HG03342 (cell line): Measurements from ENCODE around the gene ZNF385C.

Experiments
- ATAC-seq: cut with Tn5 transposase; IDR thresholded peaks from one replicate; pipeline ENCODE4 v1.9.1; 2021; ENCODE audit warnings: mild to moderate bottlenecking, moderate library complexity; ENCODE audit not compliant: unreplicated experiment

The ZNF385C gene

DNA sequence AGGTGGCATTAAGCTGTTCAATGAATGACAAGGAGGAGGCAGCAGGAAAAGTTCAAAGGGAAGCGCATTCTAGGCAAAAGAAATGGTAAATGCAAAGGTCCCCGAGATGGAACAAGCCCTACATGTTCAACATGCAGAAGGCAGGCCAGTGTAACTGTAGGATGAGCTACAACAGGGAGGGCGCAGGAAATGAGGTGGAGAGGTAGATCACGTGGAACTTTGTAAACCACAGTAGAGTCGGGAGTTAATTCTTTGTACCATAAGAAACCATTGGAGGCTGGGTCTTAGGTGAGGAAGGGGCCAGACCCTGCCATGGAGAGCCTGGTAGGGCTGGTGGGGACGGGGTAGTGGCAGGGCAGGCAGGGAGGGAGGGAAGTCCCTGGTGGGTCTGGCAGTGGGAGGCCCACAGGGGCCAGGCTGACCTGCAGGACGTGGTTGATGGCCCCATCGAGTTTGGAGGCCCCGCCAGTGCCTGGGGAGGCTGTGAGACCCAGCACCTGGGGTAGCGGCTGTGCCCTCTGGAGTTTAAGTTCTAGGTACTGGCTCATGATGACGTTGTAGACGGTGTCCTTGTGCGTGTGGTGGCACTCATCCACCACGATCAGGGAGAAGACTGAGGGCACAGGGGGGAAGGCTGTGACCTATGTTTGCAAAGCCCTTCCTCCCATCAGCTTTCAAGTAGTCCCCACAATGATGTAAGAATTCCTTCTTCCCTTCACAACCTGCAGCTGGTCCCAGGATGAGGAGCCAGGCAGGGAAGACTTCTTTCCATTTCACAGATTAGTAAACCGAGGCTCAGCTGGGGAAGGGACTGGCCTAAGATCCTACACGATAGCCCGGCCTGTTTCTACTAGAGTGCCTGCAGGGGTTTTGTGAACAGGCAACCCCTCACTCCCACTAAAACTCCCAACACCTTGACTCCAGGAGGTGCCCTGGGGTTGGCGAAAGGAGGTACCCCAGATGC lies 12.3 kb upstream of the ZNF385C start:
- no peak for ATAC-seq

DNA sequence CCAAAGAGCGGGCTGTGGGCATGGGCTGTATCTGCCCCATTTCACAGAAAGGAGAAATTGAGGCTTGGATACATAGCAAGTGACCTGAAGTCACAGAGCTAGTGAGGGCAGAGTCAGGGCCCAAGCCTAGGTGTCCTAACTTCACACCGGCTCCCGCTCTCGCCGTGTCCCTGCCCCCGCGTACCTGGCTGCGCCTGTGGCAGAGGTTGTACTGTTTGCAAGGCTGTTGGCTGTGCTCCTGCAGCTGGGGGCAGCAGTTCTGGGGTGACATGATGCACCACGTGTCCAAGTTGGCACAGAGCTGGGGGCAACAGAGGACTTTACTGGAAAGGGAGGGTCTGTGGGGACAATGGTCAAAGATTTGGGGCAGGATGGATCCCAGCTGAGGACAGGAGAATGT lies 10.8 kb upstream of the ZNF385C start:
- ATAC-seq = no peak

DNA sequence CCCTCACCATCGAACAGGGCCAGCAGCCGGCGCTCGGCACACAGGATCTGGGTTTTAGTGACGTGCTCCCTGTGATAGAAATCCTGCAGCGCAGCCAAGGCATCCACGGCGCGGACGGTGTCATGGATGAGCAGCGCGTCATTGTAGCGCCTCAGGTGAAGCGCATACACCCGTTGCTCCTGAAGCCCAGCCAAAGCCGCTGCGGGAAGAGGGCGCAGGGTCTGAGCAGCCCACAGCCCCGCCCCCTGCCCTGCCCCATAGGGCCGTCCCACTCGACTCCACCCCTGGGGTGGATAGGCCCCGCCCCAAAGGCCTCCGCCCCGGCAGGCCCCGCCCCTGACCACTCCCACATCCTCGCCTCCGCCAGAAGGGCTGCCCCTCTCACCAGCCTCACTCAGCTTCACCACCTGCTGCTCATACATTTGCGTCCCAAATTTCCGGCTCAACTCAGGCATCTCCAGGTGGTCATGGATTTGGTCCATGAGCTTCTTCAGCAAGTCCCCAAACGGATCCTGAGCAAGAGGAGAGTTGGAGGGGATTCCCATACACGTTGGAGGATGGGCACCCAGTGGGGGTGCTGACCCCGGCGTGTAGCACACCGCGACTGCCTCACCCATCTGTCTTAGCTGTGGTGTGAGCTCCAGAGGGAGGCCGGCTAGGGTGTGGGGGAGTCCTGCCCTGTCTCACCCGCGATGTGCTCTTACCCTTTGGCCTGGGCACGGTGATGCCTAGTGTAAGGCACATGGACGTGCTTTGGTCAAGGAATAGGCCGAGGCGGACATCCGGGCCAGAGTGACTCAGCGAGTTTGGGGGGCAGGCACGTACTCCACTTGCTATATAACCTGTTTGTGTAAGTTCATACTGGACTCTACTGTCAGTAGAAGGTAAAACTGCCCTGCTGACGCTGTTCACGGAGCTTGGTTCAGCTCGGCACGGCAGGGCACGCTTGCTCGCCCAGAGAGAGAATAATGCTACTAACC lies 9.6 kb upstream of the ZNF385C start:
- peak; percentile 61 for ATAC-seq

DNA sequence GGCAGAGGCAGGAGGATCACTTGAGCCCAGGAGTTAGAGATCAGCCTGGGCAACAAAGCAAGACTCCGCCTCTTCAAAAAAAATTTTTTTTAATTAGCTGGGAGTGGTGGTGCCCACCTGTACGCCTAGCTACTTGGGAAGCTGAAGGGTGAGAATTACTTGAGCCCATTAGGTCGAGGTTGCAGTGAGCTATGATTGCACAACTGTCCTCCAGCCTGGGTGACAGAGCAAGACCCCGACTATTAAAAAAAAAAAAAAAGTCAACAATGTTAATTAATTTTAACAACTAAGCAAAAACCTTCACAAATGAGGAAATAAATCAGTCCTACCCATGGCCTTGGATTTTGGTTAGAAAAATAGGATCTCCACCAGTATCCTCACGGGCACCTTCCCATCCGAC lies 8.9 kb upstream of the ZNF385C start:
- no peak for ATAC-seq

DNA sequence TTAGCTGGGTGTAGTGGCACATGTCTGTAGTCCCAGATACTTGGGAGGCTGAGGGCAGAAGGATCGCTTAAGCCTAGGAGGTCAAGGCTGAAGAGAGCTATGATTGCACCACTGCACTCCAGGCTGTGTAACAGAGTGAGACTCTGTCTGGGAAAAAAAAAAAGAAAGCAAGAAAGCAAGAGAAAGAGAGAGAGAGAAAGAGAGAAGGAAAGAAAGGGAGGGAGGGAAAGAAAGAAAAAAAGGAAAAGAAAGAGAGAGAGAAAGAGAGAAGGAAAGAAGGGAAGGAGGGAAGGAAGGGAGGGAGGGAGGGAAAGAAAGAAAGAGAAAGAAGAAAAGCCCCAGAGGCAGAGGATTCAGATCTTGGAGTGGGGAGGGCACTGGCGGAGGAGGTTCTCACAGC lies 7.7 kb upstream of the ZNF385C start:
- ATAC-seq = no peak

DNA sequence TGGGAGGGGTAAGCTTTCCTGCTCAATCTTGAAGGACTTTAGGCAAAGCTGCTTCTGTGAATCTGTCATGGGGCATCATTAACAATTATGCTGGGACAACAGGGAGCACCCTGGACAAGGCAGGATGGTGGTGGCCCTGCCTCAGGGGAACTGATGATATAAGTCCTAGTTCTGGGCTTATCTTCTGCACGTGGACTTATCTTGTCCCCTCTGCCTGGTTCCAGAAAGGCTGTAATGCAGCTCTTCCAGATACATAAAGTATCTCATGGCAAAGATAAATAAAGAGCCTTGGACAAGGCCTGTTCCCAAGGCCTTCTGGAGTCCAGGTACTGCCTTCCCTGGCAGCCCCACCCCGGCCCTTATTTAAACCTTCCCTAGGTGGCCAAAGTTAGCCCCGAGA lies 6.0 kb upstream of the ZNF385C start:
- ATAC-seq = no peak

DNA sequence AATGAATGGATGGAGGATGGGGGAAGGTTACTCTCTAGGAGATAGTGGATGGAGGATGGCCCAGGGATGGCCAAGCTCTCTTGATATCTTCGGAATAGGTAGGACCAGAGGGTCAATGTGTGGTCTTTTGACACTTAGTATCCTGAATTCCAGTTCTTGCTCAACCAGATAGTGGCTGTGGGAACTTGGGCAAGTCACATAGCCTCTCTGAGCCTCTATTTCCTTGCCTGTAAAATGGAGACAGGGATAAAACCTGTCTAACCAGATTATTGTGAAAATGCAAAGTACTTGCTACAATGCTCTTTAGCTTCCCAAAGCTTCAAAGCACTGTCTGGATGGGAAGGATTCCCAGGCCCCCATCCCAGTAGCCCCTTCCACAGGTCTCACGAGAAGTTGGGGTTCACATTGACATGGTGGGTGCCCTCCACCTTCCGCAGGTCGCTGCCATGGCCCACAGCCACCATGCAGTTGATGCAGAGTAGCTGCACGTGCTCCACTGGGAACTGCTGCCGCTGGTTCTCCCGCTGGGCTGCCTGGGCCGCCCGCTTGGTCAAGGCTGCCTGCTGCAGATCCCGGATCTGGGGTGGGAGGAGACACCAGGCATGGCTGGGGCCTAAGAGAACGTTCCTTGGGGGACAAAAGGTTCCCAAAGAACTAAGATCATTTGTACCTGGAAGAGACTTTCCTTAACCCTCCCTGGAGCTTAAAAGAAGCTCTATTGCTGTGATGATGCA lies 5.1 kb upstream of the ZNF385C start:
- no peak for ATAC-seq

DNA sequence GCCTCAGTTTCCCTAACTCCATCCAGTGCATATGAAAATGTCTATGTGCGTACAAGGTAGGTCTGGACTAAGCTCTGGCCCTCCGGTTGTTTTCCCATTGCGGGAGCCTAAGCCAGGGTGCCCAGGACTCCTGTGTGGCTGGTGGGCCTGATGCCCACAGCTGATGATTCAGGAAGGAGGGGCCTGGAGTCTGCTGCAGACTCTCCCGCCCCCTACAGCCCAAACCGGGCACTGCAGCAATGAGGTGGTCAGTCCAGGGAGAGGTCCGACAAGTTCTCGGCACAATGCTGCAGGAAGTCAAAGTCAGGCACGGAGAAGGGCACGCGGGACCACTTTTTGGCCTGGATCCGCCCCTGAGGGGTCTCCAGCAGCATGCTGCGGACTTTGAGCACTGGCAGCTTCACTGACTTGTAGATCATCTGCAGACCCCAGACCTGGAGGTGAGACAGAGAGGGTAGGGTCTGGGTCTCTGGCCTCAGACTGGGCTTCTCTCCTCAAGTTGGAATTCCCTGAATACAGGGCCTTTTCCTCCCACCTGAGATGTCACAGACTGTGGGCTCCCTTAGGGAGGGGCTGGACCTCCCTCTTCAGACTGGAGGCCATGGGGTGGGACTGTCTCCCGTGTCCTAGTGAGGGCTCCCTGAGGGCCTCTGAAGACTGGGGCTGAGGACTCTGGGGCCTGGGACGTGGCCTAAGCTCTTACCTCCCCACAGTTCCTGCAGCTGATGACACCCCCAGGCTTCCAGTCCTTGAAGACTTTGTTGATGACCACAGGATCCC lies 3.4 kb upstream of the ZNF385C start:
- ATAC-seq = no peak

DNA sequence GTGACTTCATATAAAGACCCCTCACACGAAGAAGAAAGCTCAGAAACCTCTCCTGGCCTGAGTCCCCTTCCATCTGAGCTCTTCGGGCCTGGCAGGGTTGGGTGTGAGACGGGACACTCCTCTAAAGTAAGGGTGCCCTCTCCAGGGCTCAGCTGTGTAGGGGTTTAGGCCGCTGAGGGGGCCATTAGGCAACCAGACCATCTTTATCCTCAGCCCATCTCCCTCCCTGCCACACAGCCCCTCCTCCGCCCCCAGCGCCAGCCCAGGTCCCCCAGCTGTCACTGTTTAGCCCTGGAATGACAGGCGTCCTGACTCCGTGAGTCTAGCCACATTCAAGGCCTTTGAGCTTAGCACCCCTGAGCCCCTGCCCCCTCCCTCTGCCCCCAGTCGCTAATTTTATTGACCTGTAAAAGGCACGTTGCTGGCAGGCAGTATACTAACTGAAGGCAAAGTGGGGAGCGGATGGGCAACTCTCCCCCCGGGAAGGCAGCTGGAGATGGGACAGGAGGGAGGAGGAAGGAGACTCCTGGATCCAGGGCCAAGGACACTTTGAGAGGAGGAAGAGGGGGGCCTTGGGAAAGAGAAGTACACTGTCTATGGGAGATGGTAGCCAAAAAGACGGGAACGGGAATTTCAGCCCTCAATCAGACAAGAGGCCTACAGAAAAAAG lies 592 bp upstream of the ZNF385C start:
- ATAC-seq = no peak

DNA sequence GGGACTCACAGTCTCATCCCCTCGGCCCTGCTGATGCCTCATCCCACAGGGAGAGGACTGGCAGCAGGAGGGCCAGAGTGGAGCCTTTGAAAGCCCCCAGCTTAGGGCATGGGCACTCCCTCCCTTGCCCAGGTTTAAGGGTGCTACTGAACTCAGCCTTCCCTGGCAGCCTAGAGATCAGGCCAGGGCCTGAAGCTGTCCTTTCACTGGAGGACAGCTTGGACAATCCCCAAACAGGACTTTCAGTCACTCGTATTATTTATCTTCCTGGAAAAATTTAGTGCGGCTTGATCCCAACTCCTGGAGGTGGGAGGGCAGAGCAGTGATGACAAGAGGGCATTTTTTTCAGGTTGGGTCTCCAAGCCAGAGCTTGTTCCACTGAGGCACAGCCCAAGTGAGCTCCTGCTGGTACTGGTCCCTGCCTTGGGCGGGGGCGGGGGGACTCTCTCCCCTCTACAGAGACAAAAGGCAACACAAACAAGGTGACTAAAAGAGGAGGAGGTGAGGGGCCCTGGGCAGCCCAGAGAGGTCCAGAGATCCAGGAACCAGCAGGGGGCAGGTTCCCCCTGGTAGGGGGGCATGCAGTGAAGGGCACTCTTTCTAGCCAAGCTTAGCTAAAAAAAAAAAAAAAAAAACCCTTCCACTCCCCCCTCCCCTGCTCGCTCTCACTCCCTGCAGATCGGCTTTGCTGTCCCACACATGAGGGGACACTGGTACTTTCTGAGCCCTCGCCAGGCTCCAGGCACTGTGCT lies 1.7 kb downstream of the ZNF385C start:
- ATAC-seq = no peak

DNA sequence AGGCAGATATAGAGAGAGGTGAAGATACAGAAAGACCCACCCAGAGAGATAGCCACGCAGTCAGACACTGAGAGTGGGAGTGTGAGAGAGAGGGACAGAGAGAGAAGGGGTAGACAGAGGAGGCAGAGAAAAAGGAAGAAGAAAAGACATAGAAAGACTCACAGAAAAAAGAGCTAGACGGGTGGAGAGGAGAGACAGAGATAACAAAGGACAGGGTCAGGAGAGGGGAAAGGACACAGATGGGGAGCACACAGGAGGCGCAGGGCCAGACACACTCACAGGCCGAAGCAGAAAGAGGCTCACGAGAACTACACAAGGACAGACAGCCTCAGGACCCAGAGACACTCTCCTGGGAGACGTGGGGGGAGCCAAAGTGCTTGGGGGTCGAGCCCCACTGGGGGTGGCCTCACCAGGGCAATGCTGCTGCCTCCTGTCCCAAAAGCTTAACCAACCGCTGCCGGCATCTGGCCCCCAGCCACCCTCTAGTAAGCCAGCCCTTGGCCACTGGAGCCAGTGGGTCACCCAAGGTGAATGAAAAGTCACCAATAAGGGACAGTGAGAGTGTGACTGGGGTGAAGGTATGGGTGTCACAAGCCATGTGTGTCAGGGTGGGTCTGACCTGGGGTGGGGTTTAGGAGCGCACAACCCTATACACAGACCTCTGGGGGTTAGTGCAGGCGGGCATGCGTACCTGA lies 3.8 kb downstream of the ZNF385C start:
- ATAC-seq = no peak

DNA sequence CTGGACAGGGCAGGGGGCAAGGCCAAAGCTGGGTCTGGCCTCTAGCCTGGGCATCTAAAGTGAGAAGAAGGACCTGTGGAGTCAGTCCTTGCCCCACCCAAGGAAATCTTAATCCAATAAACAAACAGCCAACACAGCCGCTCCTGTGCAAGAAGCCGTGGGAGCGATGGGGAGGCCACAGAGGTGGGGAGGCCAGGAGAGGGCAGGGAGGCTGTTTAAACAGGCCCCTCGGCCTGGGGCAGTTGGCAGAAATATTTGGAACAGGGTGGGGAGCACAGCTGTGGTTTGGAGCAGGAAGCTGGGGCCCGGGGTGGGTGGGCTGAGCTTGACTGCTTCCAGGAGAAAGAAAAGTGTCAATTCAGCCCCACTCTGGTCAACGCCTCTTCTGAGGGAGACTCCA lies 5.3 kb downstream of the ZNF385C start:
- ATAC-seq = no peak

DNA sequence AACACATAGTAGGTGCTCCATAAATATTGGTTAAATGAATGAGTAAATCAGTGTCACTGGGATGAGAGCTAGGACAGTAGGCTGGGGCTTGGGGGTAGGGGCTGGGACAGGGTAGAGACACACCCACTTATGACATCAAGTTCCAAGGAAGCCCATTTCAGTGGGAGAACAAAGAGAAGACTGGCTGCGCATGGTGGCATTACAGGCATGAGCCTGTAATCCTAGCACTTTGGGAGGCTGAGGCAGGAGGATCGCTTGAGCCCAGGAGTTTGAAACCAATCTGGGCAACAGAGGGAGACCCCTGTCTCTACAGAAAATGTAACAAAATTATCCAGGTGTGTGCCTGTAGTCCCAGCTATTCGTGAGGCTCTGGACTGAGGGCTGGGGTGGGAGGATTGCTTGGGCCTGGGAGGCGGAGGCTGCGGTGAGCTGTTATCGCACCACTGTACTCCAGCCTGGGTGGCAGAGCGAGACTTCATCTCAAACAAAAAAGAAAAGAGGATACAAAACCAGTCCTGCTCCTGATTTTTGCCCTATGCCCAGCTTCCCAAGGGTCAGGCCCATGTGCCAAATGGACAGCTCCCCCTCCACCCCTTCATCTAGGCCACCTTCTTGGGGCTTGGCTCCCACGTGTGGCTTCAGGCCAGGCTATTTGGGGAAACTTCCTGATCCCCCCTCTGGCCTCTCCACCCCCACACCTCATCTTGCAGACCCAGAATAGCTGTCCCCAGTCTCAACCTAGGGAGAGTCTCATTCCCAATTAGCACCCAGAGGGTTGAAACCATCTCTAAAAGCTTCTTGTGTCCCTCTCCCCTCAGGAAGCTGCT lies 7.1 kb downstream of the ZNF385C start:
- ATAC-seq = no peak

DNA sequence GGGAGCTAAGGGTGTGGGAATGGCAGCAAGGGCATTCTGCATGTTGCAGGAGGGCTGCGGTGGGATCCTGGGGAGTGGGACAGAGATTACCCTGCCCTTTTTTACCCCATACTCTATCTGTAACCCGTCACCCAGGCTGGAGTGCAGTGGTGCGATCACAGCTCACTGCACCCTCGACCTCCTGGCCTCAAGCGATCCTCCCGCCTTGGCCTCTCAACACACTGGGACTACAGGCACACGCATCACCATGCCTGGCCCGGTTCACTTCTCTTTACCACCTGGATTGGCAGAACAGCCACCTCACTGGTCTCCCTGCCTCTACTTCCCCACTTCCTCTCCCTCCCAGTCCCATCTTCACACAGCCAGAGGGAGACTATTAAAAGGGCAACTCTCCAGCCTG lies 9.5 kb downstream of the ZNF385C start:
- ATAC-seq = no peak

DNA sequence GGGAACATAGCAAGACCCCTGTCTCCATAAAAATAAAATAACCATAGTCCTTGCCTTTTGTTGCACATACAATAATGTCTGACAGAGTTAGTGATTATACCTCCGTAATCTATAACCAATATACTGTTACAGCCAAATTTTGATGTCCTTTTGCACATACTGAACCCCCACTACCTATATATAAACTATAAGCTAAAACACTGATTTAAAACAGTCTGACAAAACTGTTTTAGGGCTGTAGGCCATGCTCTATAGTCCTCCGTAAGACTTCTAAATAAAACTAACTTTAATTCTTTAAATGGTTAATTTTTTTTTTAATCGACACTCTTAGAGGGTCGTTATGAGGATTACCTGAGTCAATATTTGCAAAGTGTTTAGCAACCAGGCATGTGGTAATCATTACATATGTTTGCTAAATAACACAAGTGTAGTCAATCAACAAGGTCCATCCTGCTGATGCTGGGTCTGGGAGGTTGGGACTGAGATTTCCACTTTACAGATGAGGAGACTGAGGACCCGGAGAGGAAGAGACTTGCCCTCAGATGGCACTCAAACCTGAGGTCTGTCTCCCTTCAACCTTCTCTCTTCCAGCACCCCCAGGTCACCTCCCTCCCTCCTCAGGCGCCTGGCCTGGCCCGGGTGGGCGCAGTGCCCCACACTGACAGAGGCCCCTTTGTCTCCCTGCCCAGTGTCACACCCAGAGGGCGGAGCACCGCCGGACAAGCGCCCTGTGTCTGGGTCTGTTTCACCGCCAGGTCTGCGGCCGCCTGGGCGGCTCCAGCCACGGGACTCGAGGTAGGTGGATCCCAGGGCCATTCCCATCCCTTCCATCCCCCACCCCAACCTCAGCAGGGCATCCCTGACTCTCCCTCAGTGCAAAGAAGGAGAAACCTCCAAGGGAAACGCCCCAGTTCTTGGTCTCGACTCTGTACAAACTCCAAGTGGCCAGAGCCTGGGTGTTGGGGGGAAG lies 10.3 kb downstream of the ZNF385C start:
- no peak for ATAC-seq

DNA sequence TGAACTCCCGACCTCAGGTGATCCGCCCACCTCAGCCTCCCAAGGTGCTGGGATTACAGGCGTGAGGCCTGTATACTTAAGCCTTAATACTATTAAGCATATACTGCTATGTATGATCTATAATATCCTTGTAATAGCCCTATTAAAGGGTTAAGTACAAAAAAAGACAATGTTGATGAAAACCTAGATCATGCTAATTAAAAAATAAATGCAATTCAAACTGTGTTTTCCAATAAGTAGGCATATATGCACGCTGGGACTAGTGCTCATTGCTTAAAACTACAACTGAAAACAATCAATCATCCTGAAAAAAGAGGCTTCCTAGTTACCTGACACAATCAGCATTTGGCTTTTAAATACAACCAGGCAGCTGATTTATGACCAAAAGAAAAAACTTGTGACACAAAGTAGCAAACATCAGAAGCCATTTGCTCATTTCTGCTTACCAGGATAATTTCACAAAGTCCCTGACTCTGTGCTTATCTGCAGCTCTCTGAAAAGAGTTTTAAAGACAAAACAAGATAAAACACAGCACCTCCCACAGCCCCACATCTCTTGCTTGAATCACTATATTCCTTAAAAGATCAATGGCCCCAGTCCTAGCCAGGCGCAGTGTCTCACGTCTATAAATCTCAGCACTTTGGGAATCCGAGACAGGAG lies 11.1 kb downstream of the ZNF385C start:
- ATAC-seq = no peak
